GM21576 (cell line): ENCODE measurements around the gene ZBTB7C.

Source experiments
- ATAC-seq: cut with Tn5 transposase; IDR thresholded peaks from one replicate; pipeline ENCODE4 v1.9.1; 2021; ENCODE audit warnings: mild to moderate bottlenecking, moderate library complexity; ENCODE audit not compliant: unreplicated experiment

The ZBTB7C gene

GRCh38 chr18:48173557-48173956, 235.6 kb downstream of the ZBTB7C start:
- no peak for ATAC-seq

- no peak for ATAC-seq
These were observed 236.8 kb downstream of the ZBTB7C start for GRCh38 chr18:48172226-48173006.

- no peak for ATAC-seq
These were observed 237.5 kb downstream of the ZBTB7C start for GRCh38 chr18:48171490-48172188.

GRCh38 chr18:48170651-48171050, 238.5 kb downstream of the ZBTB7C start:
- ATAC-seq, result no peak

- ATAC-seq, result no peak
These were observed 240.3 kb downstream of the ZBTB7C start for GRCh38 chr18:48168861-48169260.

GRCh38 chr18:48167897-48168253, 241.3 kb downstream of the ZBTB7C start:
- no peak for ATAC-seq

- ATAC-seq, result no peak
These were observed 242.8 kb downstream of the ZBTB7C start for GRCh38 chr18:48166336-48166875.

GRCh38 chr18:48165111-48165866, 243.9 kb downstream of the ZBTB7C start:
- no peak for ATAC-seq

GRCh38 chr18:48164701-48165100, 244.5 kb downstream of the ZBTB7C start:
- no peak for ATAC-seq

- ATAC-seq, result no peak
These were observed 245.1 kb downstream of the ZBTB7C start for GRCh38 chr18:48164116-48164515.

GRCh38 chr18:48163738-48164115, 245.5 kb downstream of the ZBTB7C start:
- no peak for ATAC-seq

- ATAC-seq, result no peak
These were observed 246.0 kb downstream of the ZBTB7C start for GRCh38 chr18:48162956-48163737.

GRCh38 chr18:48161911-48162698, 247.1 kb downstream of the ZBTB7C start:
- no peak for ATAC-seq

- peak; percentile 73 for ATAC-seq
These were observed 247.8 kb downstream of the ZBTB7C start for GRCh38 chr18:48161191-48161910.

- ATAC-seq, result no peak
These were observed 248.6 kb downstream of the ZBTB7C start for GRCh38 chr18:48160622-48161021.

- no peak for ATAC-seq
These were observed 249.4 kb downstream of the ZBTB7C start for GRCh38 chr18:48159816-48160215.

- ATAC-seq, result no peak
These were observed 250.5 kb downstream of the ZBTB7C start for GRCh38 chr18:48158721-48159120.

GRCh38 chr18:48157956-48158355, 251.2 kb downstream of the ZBTB7C start:
- no peak for ATAC-seq

- ATAC-seq, result no peak
These were observed 253.3 kb downstream of the ZBTB7C start for GRCh38 chr18:48155856-48156255.
